OCI-LY1 (cell line): ENCODE results near the gene NLRP4.

ENCODE experiments used
- H2AFZ ChIP-seq: fragments of 200-600 bp; sonication (generic), shearing (Covaris generic); 2 replicates; pipeline ENCODE4 v1.6.0; 2014; ENCODE audit warnings: antibody characterized with exemption, mild to moderate bottlenecking, low read length
- H3F3A ChIP-seq: fragments of 200-600 bp; sonication (generic), shearing (Covaris generic); 2 replicates; pipeline ENCODE4 v1.6.0; 2014; ENCODE audit warnings: mild to moderate bottlenecking, antibody characterized with exemption, low read length, moderate library complexity; ENCODE audit not compliant: insufficient read depth
- H3K27ac ChIP-seq: fragments of 200-600 bp; sonication (generic); 2 replicates; pipeline ENCODE4 v1.5.1; 2014; ENCODE audit warnings: low read length, mixed run types, mild to moderate bottlenecking, low read depth; ENCODE audit not compliant: poor library complexity, severe bottlenecking
- H3K27me3 ChIP-seq: fragments of 200-600 bp; sonication (generic); 2 replicates; pipeline ENCODE4 v1.6.0; 2014; ENCODE audit warnings: antibody characterized with exemption, mild to moderate bottlenecking, low read length, moderate library complexity; ENCODE audit not compliant: insufficient read depth
- H3K36me3 ChIP-seq: fragments of 200-600 bp; sonication (generic); 2 replicates; pipeline ENCODE4 v1.6.1; 2014; ENCODE audit warnings: mild to moderate bottlenecking, antibody characterized with exemption, low read length, moderate library complexity, mixed read lengths; ENCODE audit not compliant: insufficient read depth
- H3K4me1 ChIP-seq: fragments of 200-600 bp; sonication (generic); 2 replicates; pipeline ENCODE4 v1.5.1; 2014; ENCODE audit warnings: mild to moderate bottlenecking, low read length, moderate library complexity; ENCODE audit not compliant: insufficient read depth, severe bottlenecking
- H3K4me2 ChIP-seq: fragments of 200-600 bp; sonication (generic), shearing (Covaris generic); 2 replicates; pipeline ENCODE4 v1.6.1; 2014; ENCODE audit warnings: low read length
- H3K4me3 ChIP-seq: fragments of 200-600 bp; sonication (generic); 2 replicates; pipeline ENCODE4 v1.5.1; 2014; ENCODE audit warnings: low read length, low read depth, mild to moderate bottlenecking, mixed read lengths; ENCODE audit not compliant: poor library complexity, severe bottlenecking
- H3K79me2 ChIP-seq: fragments of 200-600 bp; shearing (Covaris generic); 2 replicates; pipeline ENCODE4 v1.6.1; 2016; ENCODE audit warnings: mixed run types, low read length, mixed read lengths; ENCODE audit not compliant: insufficient read depth
- H3K9ac ChIP-seq: fragments of 200-600 bp; sonication (generic), shearing (Covaris generic); 2 replicates; pipeline ENCODE4 v1.6.1; 2014; ENCODE audit warnings: mild to moderate bottlenecking, low read length, mixed read lengths
- H3K9me2 ChIP-seq: fragments of 200-600 bp; sonication (generic), shearing (Covaris generic); 2 replicates; pipeline ENCODE4 v1.6.1; 2014; ENCODE audit warnings: low read depth, mild to moderate bottlenecking, low read length, mixed read lengths
- H3K9me3 ChIP-seq: fragments of 200-600 bp; shearing (Covaris generic); 2 replicates; pipeline ENCODE4 v1.6.1; 2014; ENCODE audit warnings: low read length, mixed read lengths
- H4K20me1 ChIP-seq: fragments of 200-600 bp; sonication (generic), shearing (Covaris generic); 2 replicates; pipeline ENCODE4 v1.6.0; 2016; ENCODE audit warnings: mild to moderate bottlenecking, low read length; ENCODE audit not compliant: insufficient read depth
- EZH2 ChIP-seq: fragments of 200-600 bp; sonication (generic), shearing (Covaris generic); IDR thresholded peaks from 2 replicates; pipeline ENCODE4 v1.8.0; 2017; ENCODE audit warnings: borderline replicate concordance, mixed run types, mild to moderate bottlenecking, antibody characterized with exemption, low read length, moderate library complexity, mixed read lengths
- TF ChIP-seq, protein P1 (sequence below): fragments of 200-600 bp; sonication (generic), shearing (Covaris generic); IDR thresholded peaks from 2 replicates; pipeline ENCODE4 v1.5.1; 2017; ENCODE audit warnings: mild to moderate bottlenecking, antibody characterized with exemption, low read length, moderate library complexity, mixed read lengths

NLRP4 gene

DNA sequence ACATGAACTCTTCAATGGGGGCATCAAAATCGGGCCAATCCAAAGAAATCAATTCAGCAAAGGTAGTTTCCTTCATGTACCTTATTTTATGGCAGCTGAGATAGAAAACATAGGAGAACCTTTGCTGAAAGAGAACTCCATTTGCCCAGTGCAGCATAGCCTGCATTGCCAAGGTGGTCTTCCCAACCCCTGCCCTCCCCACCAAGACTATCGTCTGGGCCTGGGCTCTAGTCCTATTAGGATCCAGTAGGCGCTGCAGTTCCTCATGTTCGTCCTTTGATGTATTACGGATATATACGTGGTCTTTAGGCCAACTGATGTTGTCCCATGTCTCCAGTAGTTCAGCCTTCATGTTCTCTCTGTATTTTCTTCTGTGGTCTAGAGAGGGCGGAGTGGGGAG is 76.6 kb downstream of the NLRP4 start:
- Histone ChIP-seq H3K9ac (no peak overlapping the region), H3K27me3 (no peaks in the 10 kb centered on the region), H3K27ac (no peak overlapping the region), H3K4me3 (no peak overlapping the region), H3K36me3 (no peaks in the 10 kb centered on the region), H3K9me3 (no peaks in the 10 kb centered on the region), H4K20me1 (no peaks in the 10 kb centered on the region), H3K4me1 (no peaks in the 10 kb centered on the region), H2AFZ (no peak overlapping the region), H3F3A (no peaks in the 10 kb centered on the region), H3K79me2 (no peaks in the 10 kb centered on the region), H3K4me2 (no peak overlapping the region), H3K9me2 (no peaks in the 10 kb centered on the region)
- TF ChIP-seq, protein P1, sequence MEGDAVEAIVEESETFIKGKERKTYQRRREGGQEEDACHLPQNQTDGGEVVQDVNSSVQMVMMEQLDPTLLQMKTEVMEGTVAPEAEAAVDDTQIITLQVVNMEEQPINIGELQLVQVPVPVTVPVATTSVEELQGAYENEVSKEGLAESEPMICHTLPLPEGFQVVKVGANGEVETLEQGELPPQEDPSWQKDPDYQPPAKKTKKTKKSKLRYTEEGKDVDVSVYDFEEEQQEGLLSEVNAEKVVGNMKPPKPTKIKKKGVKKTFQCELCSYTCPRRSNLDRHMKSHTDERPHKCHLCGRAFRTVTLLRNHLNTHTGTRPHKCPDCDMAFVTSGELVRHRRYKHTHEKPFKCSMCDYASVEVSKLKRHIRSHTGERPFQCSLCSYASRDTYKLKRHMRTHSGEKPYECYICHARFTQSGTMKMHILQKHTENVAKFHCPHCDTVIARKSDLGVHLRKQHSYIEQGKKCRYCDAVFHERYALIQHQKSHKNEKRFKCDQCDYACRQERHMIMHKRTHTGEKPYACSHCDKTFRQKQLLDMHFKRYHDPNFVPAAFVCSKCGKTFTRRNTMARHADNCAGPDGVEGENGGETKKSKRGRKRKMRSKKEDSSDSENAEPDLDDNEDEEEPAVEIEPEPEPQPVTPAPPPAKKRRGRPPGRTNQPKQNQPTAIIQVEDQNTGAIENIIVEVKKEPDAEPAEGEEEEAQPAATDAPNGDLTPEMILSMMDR, result no peak
- TF ChIP-seq EZH2, result no peak

GRCh38 chr19:55913643-55914268 is 77.4 kb downstream of the NLRP4 start:
- no peaks in the 10 kb centered on the region for H3K27me3 ChIP-seq
- no peak overlapping the region for H3K4me3 ChIP-seq
- H3K27ac ChIP-seq, result no peak overlapping the region
- no peaks in the 10 kb centered on the region for H3K36me3 ChIP-seq
- no peak overlapping the region for H3K4me2 ChIP-seq
- no peaks in the 10 kb centered on the region for H3K9me3 ChIP-seq
- no peak overlapping the region for H3K9ac ChIP-seq
- H3K4me1 ChIP-seq, result no peaks in the 10 kb centered on the region
- H3K79me2 ChIP-seq, result no peaks in the 10 kb centered on the region
- H3K9me2 ChIP-seq, result no peaks in the 10 kb centered on the region
- no peak overlapping the region for H2AFZ ChIP-seq
- no peaks in the 10 kb centered on the region for H3F3A ChIP-seq
- H4K20me1 ChIP-seq, result no peaks in the 10 kb centered on the region
- TF ChIP-seq, protein P1, result peak; percentile 60
- TF ChIP-seq EZH2, result no peak

DNA sequence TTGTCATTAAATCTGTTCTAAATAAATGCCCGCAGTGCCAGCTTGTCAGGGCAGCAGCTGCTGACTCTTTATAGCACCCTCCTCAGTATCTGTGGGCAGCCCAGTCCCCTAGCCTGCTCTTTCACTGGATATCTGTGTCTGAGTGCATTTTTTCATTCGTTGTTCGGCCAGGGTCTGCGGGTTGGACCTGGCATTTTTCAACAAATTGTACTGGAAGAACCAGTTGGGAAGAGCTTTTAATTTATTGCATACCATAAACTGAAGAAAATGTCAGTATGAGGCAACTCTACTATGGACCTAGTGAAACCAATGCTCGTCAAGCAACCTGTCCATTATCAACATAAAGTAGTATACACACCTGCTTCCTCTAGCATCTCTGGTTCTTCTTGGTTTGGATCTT is 87.2 kb downstream of the NLRP4 start:
- no peaks in the 10 kb centered on the region for H3K9me3 ChIP-seq

More for the DNA sequence above, 87.2 kb downstream of the NLRP4 start:
- Histone ChIP-seq H3K4me3 (no peak overlapping the region), H3K36me3 (no peaks in the 10 kb centered on the region), H3K4me2 (no peak overlapping the region), H3K79me2 (no peaks in the 10 kb centered on the region), H2AFZ (no peak overlapping the region), H3K4me1 (no peaks in the 10 kb centered on the region), H3K27ac (no peak overlapping the region), H3K9me2 (no peaks in the 10 kb centered on the region), H3F3A (no peaks in the 10 kb centered on the region), H4K20me1 (no peaks in the 10 kb centered on the region), H3K9ac (no peak overlapping the region), H3K27me3 (no peaks in the 10 kb centered on the region)
- TF ChIP-seq EZH2, result no peak
- TF ChIP-seq, protein P1, result no peak
